ENCODE measurements around the gene MPG.

MPG gene

GRCh38 chr16:60166-60565, 17.9 kb upstream of the MPG start:
- no peak for TF ChIP-seq ZFX (IDR thresholded peaks at IDR 0.05)
- no peak for TF ChIP-seq CTCF (conservative IDR thresholded peaks at IDR 0.05)
- H3K27ac ChIP-seq: no peak overlapping the region

GRCh38 chr16:60929-61878, 16.8 kb upstream of the MPG start:
- no peak overlapping the region for H3K27ac ChIP-seq
- no peak for TF ChIP-seq ZFX (IDR thresholded peaks at IDR 0.05)
- TF ChIP-seq CTCF (conservative IDR thresholded peaks at IDR 0.05): no peak

- TF ChIP-seq ZFX (IDR thresholded peaks at IDR 0.05): no peak
- TF ChIP-seq CTCF (conservative IDR thresholded peaks at IDR 0.05): no peak
- no peak overlapping the region for H3K27ac ChIP-seq
Measured at GRCh38 chr16:61879-62281, 16.1 kb upstream of the MPG start.

- no peak overlapping the region for H3K27ac ChIP-seq
- TF ChIP-seq CTCF (conservative IDR thresholded peaks at IDR 0.05) (no peak), ZFX (IDR thresholded peaks at IDR 0.05) (no peak)
Measured at GRCh38 chr16:62283-62967, 15.6 kb upstream of the MPG start.

- H3K27ac ChIP-seq: no peak overlapping the region
- no peak for TF ChIP-seq ZFX (IDR thresholded peaks at IDR 0.05)
- no peak for TF ChIP-seq CTCF (conservative IDR thresholded peaks at IDR 0.05)
Measured at GRCh38 chr16:62968-63391, 15.0 kb upstream of the MPG start.

GRCh38 chr16:63466-63865, 14.6 kb upstream of the MPG start:
- H3K27ac ChIP-seq: no peak overlapping the region
- TF ChIP-seq CTCF (conservative IDR thresholded peaks at IDR 0.05): no peak
- no peak for TF ChIP-seq ZFX (IDR thresholded peaks at IDR 0.05)
